IPS-NIHi7 (cell line): ENCODE measurements around the gene OR52A5.

Experiments
- DNase-seq: peaks from one replicate; pipeline ENCODE4 v3.0.0; 2012; ENCODE audit warnings: mixed read lengths; ENCODE audit errors: extremely low spot score

Gene OR52A5

GRCh38 chr11:5115339-5115738 lies 22.8 kb downstream of the OR52A5 start:
- DNase-seq: no peak

GRCh38 chr11:5107285-5107684 lies 30.9 kb downstream of the OR52A5 start:
- DNase-seq: no peak

GRCh38 chr11:5103066-5103465 lies 35.1 kb downstream of the OR52A5 start:
- DNase-seq: no peak

GRCh38 chr11:5102246-5102645 lies 35.9 kb downstream of the OR52A5 start:
- DNase-seq: no peak

GRCh38 chr11:5096011-5096410 lies 42.1 kb downstream of the OR52A5 start:
- no peak for DNase-seq

GRCh38 chr11:5092821-5093585 lies 45.2 kb downstream of the OR52A5 start:
- no peak for DNase-seq

- no peak for DNase-seq
These were observed 47.5 kb downstream of the OR52A5 start for GRCh38 chr11:5090668-5091067.

GRCh38 chr11:5088556-5088955 lies 49.6 kb downstream of the OR52A5 start:
- DNase-seq: no peak

- DNase-seq: no peak
These were observed 54.6 kb downstream of the OR52A5 start for GRCh38 chr11:5083602-5084001.

- DNase-seq: no peak
These were observed 56.8 kb downstream of the OR52A5 start for GRCh38 chr11:5081405-5081804.
